Transverse colon (tissue), 4 donors: ENCODE data around the gene FPGT. TPM values are rescaled to one million over a fixed set of nuclear protein-coding genes. Genes with fewer than 3 reads are reported as not detected.

Source experiments
- DNase-seq: peaks from one replicate; pipeline ENCODE4 v3.0.0-alpha.2; 2019
- H3K27ac ChIP-seq, 4 donors: fragments of 200-600 bp; sonication (generic); 2 replicates each; pipeline ENCODE4 v1.5.1; 2016 to 2018; ENCODE audit warnings: inconsistent platforms in 4 of 4
- H3K27me3 ChIP-seq: fragments of 200-600 bp; sonication (generic); 2 replicates; pipeline ENCODE4 v1.5.1; 2017; ENCODE audit warnings: inconsistent platforms
- H3K36me3 ChIP-seq, 4 donors: fragments of 200-600 bp; sonication (generic); 2 replicates each; pipeline ENCODE4 v1.5.1; 2017 to 2019; ENCODE audit warnings: inconsistent platforms in 4 of 4
- H3K4me1 ChIP-seq, 4 donors: fragments of 200-600 bp; sonication (generic); 2 replicates each; pipeline ENCODE4 v1.5.1; 2017 to 2020; ENCODE audit warnings: inconsistent platforms in 4 of 4
- H3K4me3 ChIP-seq, 4 donors: fragments of 200-600 bp; sonication (generic); 1 replicate in 1 of 4; 2 replicates in 3 of 4; pipeline versions ENCODE4 v1.5.1 to v1.6.1; 2017 to 2019; ENCODE audit warnings: inconsistent platforms in 4 of 4
- H3K9me3 ChIP-seq, 2 donors: fragments of 200-600 bp; sonication (generic); 2 replicates each; pipeline ENCODE4 v1.5.1; 2017 to 2019; ENCODE audit warnings: inconsistent platforms in 2 of 2
- EP300 ChIP-seq: sonication (generic); formaldehyde crosslinking; IDR thresholded peaks from one replicate; pipeline ENCODE4 v1.6.1; 2017; ENCODE audit warnings: antibody characterized with exemption, low read depth
- POLR2A ChIP-seq: fragments of 450-650 bp; IDR thresholded peaks from one replicate; pipeline ENCODE4 v1.6.1; 2016; ENCODE audit warnings: antibody characterized with exemption, mild to moderate bottlenecking, moderate library complexity
- POLR2AphosphoS5 ChIP-seq, 3 donors: sonication (generic); formaldehyde crosslinking; IDR thresholded peaks; one replicate each; pipeline ENCODE4 v1.6.1; 2016; ENCODE audit warnings: antibody characterized with exemption in 3 of 3
- WGBS, 2 donors: methylation state at CpG; one replicate each; pipeline ENCODE4 v1.1.5; 2018; ENCODE audit warnings: low coverage in 1 of 2; 5-methylcytosine and 5-hydroxymethylcytosine counted together
- in situ Hi-C, 4 donors: fragments of 200-750 bp; cut with MboI; loops; one replicate each; pipeline versions ENCODE4 v1.15.0 to v1.15.1; 2017; ENCODE audit warnings: low sequenced_read_pairs in 3 of 4, low pct_ligation_motif_present in 1 of 4, low pct_unique_long_range_greater_than_20kb in 1 of 4
- intact Hi-C: fragments of 100-400 bp; cut with DNase I; formaldehyde crosslinking; loops from one replicate; pipeline ENCODE4 v1.15.1; 2023; ENCODE audit warnings: low total_unique reads
- total RNA-seq, 4 donors: library from RNA; depleted of rRNA; stranded (reverse); fragments of >200 nt; gene quantifications; one replicate each; pipeline ENCODE4 v1.1.0, GENCODE V29; 2016
- TF ChIP-seq, protein P1 (sequence below), 5 experiments: fragments of 200-600 bp in 3 of 5; fragments of 450-650 bp in 2 of 5; sonication (generic) in 3 of 5; IDR thresholded peaks; 1 replicate in 2 of 5; 2 replicates in 3 of 5; pipeline ENCODE4 v1.5.1; 2016 to 2017; ENCODE audit warnings: antibody characterized with exemption in 5 of 5, inconsistent platforms in 3 of 5, mild to moderate bottlenecking in 2 of 5, moderate library complexity in 1 of 5

Gene FPGT
- total RNA-seq, 4 donors from 2014 or later, result 10.8 to 20.3 (median 14.8) TPM

DNA sequence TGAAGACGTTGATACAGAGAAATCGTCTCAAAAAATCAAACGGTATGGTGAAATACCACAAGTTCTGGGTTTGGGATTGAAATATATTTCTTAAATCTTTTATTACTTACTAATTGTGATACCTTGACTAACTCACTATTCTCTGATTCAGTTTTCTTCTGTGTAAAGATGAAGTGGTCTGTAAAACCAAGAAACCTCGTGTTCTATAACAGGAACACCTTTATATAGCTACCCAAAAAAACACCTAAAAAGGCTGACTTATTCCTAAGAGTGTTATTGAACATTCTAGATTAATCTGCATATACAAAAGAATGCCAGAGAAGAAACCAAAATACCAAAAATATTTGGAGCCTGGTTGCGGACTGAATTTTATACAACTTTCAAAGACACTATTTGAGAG is 787 bp upstream of the FPGT start:
- Histone ChIP-seq H3K27me3 (no peaks in the 10 kb centered on the region), H3K27ac (peak overlapping the region; percentile 82 to 90 (median 86)), H3K4me3 (peak overlapping the region in 3 of 4 donors; percentile 57 to 67 (median 66)), H3K9me3 (no peaks in the 10 kb centered on the region), H3K36me3 (peaks cover 0 to 13% (median 0%) of the 10 kb centered on the region in 4 donors), H3K4me1 (peaks cover 0 to 22% (median 10%) of the 10 kb centered on the region in 4 donors)
- DNase-seq, result no peak
- intact Hi-C loops (no loop called here), in situ Hi-C loops (no loop called here)
- no peak for TF ChIP-seq POLR2AphosphoS5 (IDR thresholded peaks at IDR 0.05)
- TF ChIP-seq, protein P1, sequence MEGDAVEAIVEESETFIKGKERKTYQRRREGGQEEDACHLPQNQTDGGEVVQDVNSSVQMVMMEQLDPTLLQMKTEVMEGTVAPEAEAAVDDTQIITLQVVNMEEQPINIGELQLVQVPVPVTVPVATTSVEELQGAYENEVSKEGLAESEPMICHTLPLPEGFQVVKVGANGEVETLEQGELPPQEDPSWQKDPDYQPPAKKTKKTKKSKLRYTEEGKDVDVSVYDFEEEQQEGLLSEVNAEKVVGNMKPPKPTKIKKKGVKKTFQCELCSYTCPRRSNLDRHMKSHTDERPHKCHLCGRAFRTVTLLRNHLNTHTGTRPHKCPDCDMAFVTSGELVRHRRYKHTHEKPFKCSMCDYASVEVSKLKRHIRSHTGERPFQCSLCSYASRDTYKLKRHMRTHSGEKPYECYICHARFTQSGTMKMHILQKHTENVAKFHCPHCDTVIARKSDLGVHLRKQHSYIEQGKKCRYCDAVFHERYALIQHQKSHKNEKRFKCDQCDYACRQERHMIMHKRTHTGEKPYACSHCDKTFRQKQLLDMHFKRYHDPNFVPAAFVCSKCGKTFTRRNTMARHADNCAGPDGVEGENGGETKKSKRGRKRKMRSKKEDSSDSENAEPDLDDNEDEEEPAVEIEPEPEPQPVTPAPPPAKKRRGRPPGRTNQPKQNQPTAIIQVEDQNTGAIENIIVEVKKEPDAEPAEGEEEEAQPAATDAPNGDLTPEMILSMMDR (IDR thresholded peaks at IDR 0.05), result no peak
- 67 to 70% methylated on average over 5 of the region's 5 CpGs for WGBS, 2 donors

- Histone ChIP-seq H3K9me3 (no peaks in the 10 kb centered on the region), H3K4me1 (peaks cover 0 to 22% (median 10%) of the 10 kb centered on the region in 4 donors), H3K27me3 (no peaks in the 10 kb centered on the region), H3K27ac (no peak overlapping the region), H3K36me3 (peaks cover 0 to 24% (median 4%) of the 10 kb centered on the region in 4 donors), H3K4me3 (peak overlapping the region in 1 of 4 donors; percentile 67)
- WGBS, 2 donors, result 74 to 76% methylated on average over 5 of the region's 5 CpGs
- in situ Hi-C loops (no loop called here), intact Hi-C loops (no loop called here)
- TF ChIP-seq EP300 (no peak), POLR2AphosphoS5 (IDR thresholded peaks at IDR 0.05) (no peak), POLR2A (no peak)
- TF ChIP-seq, protein P1 (IDR thresholded peaks at IDR 0.05), result no peak
- no peak for DNase-seq
Observed at GRCh38 chr1:74199504-74199903, 1.5 kb downstream of the FPGT start.

GRCh38 chr1:74205266-74205665 is 7.2 kb downstream of the FPGT start:
- no peaks in the 10 kb centered on the region for H3K9me3 ChIP-seq
- WGBS, 2 donors, result 67 to 89% methylated on average over 1 to 2 of the region's 2 CpGs
- no peaks in the 10 kb centered on the region for H3K27me3 ChIP-seq
- H3K36me3 ChIP-seq, result peaks cover 0 to 26% (median 4%) of the 10 kb centered on the region in 4 donors
- H3K4me3 ChIP-seq, result no peak overlapping the region
- intact Hi-C loops, result no loop called here
- no peaks in the 10 kb centered on the region for H3K4me1 ChIP-seq
- H3K27ac ChIP-seq, result no peak overlapping the region
- TF ChIP-seq POLR2A (no peak), EP300 (no peak), POLR2AphosphoS5 (IDR thresholded peaks at IDR 0.05) (no peak)
- TF ChIP-seq, protein P1 (IDR thresholded peaks at IDR 0.05), result no peak
- in situ Hi-C loops, result no loop called here
- no peak for DNase-seq

- H3K4me1 ChIP-seq, result peaks cover 0 to 11% (median 5%) of the 10 kb centered on the region in 4 donors
- WGBS, 2 donors, result 86 to 91% methylated on average over 1 of the region's 1 CpG
- intact Hi-C loops (no loop called here), in situ Hi-C loops (no loop called here)
- H3K4me3 ChIP-seq, result no peak overlapping the region
- DNase-seq, result no peak
- no peaks in the 10 kb centered on the region for H3K9me3 ChIP-seq
- H3K36me3 ChIP-seq, result no peaks in the 10 kb centered on the region
- no peak overlapping the region for H3K27ac ChIP-seq
- H3K27me3 ChIP-seq, result no peaks in the 10 kb centered on the region
- TF ChIP-seq, protein P1 (IDR thresholded peaks at IDR 0.05), result no peak
- no peak for TF ChIP-seq EP300
- no peak for TF ChIP-seq POLR2AphosphoS5 (IDR thresholded peaks at IDR 0.05)
- TF ChIP-seq POLR2A, result no peak
Observed at GRCh38 chr1:74215229-74215628, 17.2 kb downstream of the FPGT start.
